Mucosa of stomach (tissue), 1 donor: Measurements from ENCODE around the gene CACNG4.

Source experiments
- H3K27me3 ChIP-seq: one replicate; pipeline ENCODE4 v1.7.0; 2013; ENCODE audit warnings: mild to moderate bottlenecking, low read length; ENCODE audit not compliant: control insufficient read depth, insufficient read depth
- H3K36me3 ChIP-seq: one replicate; pipeline ENCODE4 v1.7.0; 2013; ENCODE audit warnings: low read length; ENCODE audit not compliant: control insufficient read depth, insufficient read depth
- H3K4me1 ChIP-seq: one replicate; pipeline ENCODE4 v1.7.0; 2013; ENCODE audit warnings: mild to moderate bottlenecking, low read length; ENCODE audit not compliant: control insufficient read depth, insufficient read depth
- H3K4me3 ChIP-seq: one replicate; pipeline ENCODE4 v1.7.0; 2013; ENCODE audit warnings: low read length
- H3K9ac ChIP-seq: one replicate; pipeline ENCODE4 v1.7.0; 2013; ENCODE audit warnings: mild to moderate bottlenecking, low read length, moderate library complexity
- H3K9me3 ChIP-seq: one replicate; pipeline ENCODE4 v1.7.0; 2013; ENCODE audit warnings: mild to moderate bottlenecking, low read length, moderate library complexity; ENCODE audit not compliant: control insufficient read depth
- donor health status: Pancreatic carcinoma.

Gene CACNG4

DNA sequence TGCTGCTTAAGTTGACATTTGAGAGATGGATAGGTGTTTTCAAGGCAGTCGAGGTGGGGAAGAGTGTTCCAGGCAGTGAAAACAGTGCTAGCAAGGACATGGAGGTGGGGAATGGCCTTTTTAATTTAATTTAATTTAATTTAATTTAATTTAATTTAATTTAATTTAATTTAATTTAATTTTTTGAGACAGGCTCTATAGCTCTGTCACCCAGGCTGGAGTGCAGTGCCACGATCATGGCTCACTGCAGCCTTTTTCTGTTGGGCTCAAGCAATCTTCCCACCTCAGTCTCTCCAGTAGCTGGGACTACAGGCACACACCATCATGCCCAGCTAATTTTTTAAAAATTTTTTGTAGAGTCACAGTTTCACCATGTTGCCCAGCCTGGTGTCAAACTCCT is 32.2 kb upstream of the CACNG4 start:
- Histone ChIP-seq H3K4me1 (no peaks in the 10 kb centered on the region), H3K9ac (no peak overlapping the region), H3K4me3 (no peak overlapping the region), H3K36me3 (no peaks in the 10 kb centered on the region), H3K9me3 (no peaks in the 10 kb centered on the region), H3K27me3 (no peaks in the 10 kb centered on the region)

DNA sequence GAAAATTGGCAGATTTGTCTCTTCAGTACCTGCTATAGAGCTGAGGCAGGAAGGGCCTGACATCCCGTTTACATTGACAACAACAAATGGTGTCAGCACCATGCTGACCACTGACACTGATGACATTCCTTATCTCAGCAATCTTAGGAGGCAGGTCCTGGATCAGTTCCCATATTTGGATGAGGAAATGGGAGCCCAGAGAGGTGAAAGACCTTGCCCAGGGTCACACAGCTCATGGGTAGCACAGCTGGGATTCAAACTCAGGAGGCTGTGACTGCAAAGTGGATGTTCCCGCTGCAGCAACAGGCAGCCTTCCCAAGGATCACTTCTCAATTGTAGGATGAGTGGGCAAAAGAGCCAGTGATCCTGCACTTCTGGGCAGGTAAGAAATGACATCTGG is 30.5 kb upstream of the CACNG4 start:
- H3K4me3 ChIP-seq = no peak overlapping the region
- no peaks in the 10 kb centered on the region for H3K36me3 ChIP-seq
- no peak overlapping the region for H3K9ac ChIP-seq
- no peaks in the 10 kb centered on the region for H3K9me3 ChIP-seq
- H3K27me3 ChIP-seq = no peaks in the 10 kb centered on the region
- no peaks in the 10 kb centered on the region for H3K4me1 ChIP-seq

DNA sequence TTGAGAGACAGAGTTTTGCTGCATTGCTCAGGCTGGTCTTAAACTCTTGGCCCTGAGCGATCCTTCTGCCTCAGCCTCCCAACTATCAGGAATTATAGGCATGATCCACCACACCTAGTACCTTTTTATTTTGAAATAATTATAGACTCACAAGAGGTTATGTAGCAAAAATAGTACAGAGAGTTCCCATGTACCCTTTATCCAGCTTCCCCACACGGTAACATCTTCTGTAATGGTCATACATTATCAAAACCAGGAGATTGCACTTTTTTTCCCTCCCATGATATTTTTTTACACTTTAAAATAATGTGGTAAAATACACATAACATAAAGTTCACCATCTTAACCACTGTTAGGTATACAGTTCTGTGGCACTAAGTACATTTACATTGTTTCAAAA is 28.8 kb upstream of the CACNG4 start:
- no peak overlapping the region for H3K4me3 ChIP-seq
- no peaks in the 10 kb centered on the region for H3K36me3 ChIP-seq
- no peaks in the 10 kb centered on the region for H3K27me3 ChIP-seq
- no peak overlapping the region for H3K9ac ChIP-seq
- no peaks in the 10 kb centered on the region for H3K4me1 ChIP-seq
- no peaks in the 10 kb centered on the region for H3K9me3 ChIP-seq

DNA sequence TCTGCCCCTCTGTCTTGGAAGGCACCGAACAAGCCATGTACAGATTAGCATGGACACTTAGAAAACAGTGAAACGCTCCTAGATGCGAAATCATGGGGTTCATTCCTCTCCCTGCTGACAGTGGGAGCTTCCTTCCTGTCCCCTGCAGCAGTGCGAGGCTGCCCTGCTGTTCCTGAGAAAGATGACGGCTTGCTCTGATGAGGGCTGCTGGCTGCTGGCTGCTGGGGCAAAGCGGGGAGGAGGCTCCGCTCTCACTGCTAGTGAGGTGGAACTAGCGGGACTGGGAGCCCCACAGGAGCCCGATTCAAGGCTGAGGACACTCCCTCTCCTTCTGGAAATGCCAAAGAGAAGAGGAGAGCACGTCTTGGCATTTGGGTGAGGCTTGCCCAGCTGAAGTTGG is 25.9 kb upstream of the CACNG4 start:
- Histone ChIP-seq H3K36me3 (no peaks in the 10 kb centered on the region), H3K4me3 (no peak overlapping the region), H3K27me3 (no peaks in the 10 kb centered on the region), H3K9me3 (no peaks in the 10 kb centered on the region), H3K4me1 (no peaks in the 10 kb centered on the region), H3K9ac (no peak overlapping the region)

DNA sequence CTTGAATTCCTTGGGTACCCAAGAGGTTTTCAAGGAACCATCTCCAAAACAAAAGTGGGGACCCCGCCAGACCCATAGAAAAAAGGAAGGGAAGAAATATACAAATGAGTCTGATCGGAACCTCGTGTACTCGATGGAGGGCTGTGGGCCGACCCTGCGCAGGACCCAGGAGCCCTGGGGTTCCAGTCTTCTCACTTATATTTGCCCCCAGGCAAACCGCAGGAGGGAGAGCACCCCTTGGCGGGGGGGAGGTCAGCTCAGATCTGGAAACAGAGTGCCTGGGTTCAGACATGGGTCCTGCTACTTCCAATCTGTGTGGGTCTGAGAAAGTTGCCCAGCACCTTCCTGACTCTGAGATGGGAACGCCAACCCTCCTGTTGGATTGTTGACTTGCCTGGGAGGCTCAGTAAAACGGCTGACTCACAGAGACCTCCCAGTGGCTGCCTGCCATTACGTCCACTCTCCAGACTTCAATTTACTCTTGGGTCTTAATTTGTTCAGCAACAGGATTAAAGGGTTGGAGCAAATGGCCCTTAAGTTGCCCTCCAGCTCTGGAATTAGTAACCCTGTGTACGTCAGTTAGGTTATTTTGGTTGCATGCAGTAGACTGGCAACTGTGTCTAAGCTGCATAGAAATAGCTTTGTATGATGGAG is 24.9 kb upstream of the CACNG4 start:
- Histone ChIP-seq H3K36me3 (no peaks in the 10 kb centered on the region), H3K4me3 (no peak overlapping the region), H3K9ac (no peak overlapping the region), H3K27me3 (peaks cover 3% of the 10 kb centered on the region), H3K9me3 (no peaks in the 10 kb centered on the region), H3K4me1 (peaks cover 6% of the 10 kb centered on the region)

DNA sequence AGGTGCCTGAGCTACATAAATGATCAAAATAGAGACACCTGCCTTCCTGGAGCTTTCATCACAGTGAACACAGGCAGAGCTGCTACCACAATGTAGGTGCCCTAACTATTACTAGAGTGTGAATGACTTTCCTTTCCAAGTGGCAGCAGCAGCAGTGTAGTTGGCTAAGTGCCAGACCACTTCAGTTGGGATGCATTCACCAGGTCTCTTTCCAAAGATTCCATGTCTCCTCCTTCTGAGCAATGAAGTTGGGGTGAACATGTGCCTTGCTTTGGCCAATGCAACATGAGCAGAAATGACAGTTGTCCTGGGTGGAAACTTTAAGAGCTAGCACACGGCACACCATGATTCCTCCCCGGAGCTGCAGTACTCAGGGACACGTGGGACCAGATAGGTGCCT is 23.3 kb upstream of the CACNG4 start:
- peaks cover 17% of the 10 kb centered on the region for H3K27me3 ChIP-seq
- no peaks in the 10 kb centered on the region for H3K9me3 ChIP-seq
- H3K9ac ChIP-seq = no peak overlapping the region
- peaks cover 11% of the 10 kb centered on the region for H3K4me1 ChIP-seq
- no peaks in the 10 kb centered on the region for H3K36me3 ChIP-seq
- H3K4me3 ChIP-seq = no peak overlapping the region

DNA sequence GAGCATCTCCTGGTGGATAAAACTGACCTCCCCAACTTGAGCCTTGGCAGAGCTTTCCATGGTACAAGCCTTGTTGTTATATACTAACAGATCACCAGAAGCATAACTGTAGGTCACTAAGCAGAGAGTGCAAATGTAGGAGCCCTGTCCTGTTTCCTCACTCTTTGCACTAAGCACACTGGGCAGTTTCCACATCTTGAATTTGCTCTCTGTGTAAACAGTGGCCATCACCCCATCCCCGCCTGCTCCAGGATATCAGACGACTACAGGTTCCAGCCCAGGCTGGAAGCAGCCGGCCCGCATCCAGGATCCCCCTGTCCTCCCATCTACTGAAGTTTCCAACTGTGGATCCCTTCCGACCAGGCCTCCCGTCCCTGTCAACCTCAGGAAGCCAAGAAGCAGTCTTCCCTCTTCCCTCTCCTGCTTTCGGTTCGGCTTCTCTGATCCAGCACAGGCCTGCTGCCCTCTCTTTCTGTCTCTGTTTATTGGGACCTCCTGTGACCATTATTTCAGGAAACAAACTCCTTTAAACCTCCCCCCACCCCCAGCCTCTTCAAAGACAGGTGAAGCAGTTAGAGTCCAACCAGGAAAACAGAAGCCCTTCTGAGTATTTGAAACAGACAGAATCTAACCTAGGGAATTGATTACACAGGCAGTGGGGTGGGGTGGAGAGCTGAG is 22.6 kb upstream of the CACNG4 start:
- H3K9ac ChIP-seq = no peak overlapping the region
- H3K27me3 ChIP-seq = peaks cover 20% of the 10 kb centered on the region
- H3K4me3 ChIP-seq = no peak overlapping the region
- no peaks in the 10 kb centered on the region for H3K36me3 ChIP-seq
- H3K9me3 ChIP-seq = no peaks in the 10 kb centered on the region
- peaks cover 11% of the 10 kb centered on the region for H3K4me1 ChIP-seq

DNA sequence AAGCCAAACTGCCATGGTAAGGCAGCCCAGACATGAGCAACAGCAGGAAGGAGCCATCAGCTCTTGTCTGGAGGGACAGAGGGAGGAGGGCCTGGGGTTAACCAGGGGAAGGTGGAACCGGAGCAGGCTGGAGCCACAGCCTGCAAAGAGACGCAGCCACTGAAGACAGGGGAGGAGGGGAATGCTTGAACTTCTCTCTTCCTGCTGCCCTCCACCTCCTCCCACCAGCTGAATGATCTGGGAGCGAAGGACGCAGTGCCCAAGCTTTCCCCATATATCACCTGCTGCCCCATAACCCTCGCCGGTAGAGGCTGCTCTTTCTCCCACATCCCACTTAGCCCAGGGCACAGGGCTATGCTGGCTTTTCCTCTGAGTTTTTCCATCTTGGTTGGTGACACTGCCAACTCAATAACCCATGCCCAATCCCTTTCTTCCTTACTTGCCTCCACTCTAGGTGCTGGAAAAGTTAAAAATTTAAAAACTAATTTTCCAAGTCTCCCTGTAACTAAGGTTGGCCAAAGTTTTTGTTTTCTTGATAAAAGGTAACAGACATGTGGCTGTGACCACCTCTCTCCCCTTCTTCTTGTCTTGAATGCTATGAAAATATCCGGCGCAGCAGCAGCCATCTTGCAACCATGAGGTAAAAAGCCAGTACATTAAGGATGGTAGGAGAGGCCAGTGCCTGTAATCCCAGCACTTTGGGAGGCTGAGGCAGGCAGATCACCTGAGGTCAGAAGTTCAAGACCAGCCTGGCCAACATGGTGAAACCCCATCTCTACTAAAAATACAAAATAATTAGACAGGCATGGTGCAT is 21.8 kb upstream of the CACNG4 start:
- no peaks in the 10 kb centered on the region for H3K9me3 ChIP-seq
- H3K4me1 ChIP-seq = peaks cover 11% of the 10 kb centered on the region
- H3K36me3 ChIP-seq = no peaks in the 10 kb centered on the region
- H3K27me3 ChIP-seq = peaks cover 24% of the 10 kb centered on the region
- no peak overlapping the region for H3K4me3 ChIP-seq
- H3K9ac ChIP-seq = no peak overlapping the region

DNA sequence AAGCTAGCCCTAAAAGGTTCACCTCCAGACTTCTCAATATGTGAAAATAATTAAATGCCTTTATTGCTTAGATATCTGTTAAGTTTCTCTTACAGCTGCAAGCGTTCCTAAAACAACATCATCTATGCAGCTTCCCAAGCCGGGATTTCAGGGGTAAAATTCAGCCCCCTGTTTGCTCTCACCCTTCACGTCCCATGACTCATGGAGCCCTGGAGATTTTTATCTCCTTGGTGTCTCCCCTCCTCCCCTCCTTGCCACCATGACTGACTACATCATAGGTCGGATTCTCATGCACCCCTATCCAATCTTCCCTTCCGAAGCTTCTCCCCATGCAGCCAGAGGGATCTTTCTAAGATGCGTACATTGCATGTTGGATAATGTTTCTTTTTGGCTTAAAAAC is 21.0 kb upstream of the CACNG4 start:
- no peaks in the 10 kb centered on the region for H3K36me3 ChIP-seq
- H3K9me3 ChIP-seq = no peaks in the 10 kb centered on the region
- no peak overlapping the region for H3K9ac ChIP-seq
- H3K4me3 ChIP-seq = no peak overlapping the region
- H3K27me3 ChIP-seq = peaks cover 24% of the 10 kb centered on the region
- H3K4me1 ChIP-seq = peaks cover 11% of the 10 kb centered on the region

DNA sequence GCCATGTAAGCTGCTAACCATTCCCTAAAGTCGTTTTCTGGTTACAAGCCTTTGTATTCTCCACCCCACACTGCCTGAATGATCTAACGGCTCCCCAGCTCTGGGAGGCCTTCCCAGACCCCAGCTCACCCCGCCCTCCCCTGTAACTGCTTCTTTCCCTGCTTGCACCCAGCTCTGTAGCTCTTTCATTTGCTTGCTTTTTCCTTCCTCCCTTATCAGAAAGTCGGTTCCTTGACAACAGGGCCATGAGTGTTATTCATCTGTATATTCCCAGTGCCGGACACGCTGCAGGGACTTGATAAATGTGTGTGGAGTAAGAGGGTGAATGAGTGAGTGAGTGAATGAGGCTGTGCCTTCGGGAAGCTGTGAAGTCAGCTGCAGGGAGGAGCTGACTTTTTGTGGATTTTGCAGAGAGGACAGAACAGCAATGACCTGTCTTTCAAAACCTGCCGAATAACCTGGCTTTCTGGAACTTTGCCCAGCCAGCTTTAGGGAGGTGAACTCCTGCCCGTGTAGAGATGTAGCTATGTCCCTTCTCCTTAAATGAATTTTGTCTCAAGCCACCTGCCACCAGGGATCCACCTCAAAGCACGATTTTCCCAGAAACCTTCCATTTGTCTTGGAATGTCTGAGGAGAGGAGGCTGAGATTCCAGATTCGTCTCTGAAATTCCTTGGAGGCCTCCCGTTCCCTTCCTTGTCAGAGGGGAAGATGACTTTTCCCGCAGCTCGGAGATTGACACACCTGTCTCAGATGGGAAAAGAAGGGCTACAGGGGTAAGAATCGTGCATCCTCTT is 20.0 kb upstream of the CACNG4 start:
- Histone ChIP-seq H3K36me3 (no peaks in the 10 kb centered on the region), H3K4me1 (peaks cover 11% of the 10 kb centered on the region), H3K27me3 (peaks cover 24% of the 10 kb centered on the region), H3K4me3 (no peak overlapping the region), H3K9me3 (no peaks in the 10 kb centered on the region), H3K9ac (no peak overlapping the region)

DNA sequence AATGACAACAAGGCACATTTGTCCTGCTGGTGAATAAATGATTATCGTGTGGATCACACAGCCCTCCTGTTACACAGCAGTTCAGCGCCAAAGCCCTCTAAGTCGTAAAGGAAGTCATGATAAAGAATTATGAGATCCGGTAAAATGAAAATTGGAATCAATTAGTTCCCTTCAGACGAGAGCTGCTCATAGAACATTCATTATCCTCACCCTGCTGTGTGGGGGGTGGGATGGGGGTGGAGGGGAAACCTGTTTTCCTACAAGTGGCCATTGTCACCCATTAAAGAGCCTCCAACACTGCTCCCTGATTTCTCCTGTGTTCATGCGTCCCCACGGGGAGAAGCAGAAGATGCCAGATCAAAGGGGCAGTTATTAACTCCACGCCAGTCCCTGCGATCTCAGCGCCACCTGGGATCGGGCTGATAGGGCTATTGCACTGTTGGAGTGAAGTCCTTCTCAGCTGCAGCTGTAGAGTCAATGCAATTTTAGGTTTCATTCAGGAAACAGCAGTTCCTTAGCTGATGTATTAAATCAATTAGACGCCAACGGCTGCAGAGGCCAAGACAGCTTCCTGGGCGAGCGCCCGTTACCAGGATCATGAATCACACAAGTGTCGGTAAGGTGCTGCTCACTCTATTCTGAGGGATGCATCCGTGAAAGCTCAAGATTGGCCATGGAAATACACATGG is 19.2 kb upstream of the CACNG4 start:
- Histone ChIP-seq H3K36me3 (no peaks in the 10 kb centered on the region), H3K9ac (no peak overlapping the region), H3K4me3 (no peak overlapping the region), H3K27me3 (peaks cover 24% of the 10 kb centered on the region), H3K4me1 (peaks cover 11% of the 10 kb centered on the region), H3K9me3 (no peaks in the 10 kb centered on the region)
